DOHH2 (cell line): ENCODE results near the gene TSC2.

Source experiments
- H3F3A ChIP-seq: fragments of 200-600 bp; sonication (generic), shearing (Covaris generic); 2 replicates; pipeline ENCODE4 v1.6.0; 2016; ENCODE audit warnings: antibody characterized with exemption, mild to moderate bottlenecking; ENCODE audit not compliant: control insufficient read depth, insufficient read depth
- H3K27ac ChIP-seq: fragments of 200-600 bp; sonication (generic); 2 replicates; pipeline ENCODE4 v1.5.1; 2014; ENCODE audit warnings: low read depth, mild to moderate bottlenecking, low read length, moderate library complexity
- H3K27me3 ChIP-seq: fragments of 200-600 bp; sonication (generic); 2 replicates; pipeline ENCODE4 v1.6.1; 2014; ENCODE audit warnings: mild to moderate bottlenecking, low read length, mixed read lengths; ENCODE audit not compliant: control insufficient read depth
- H3K36me3 ChIP-seq: fragments of 200-600 bp; sonication (generic); 2 replicates; pipeline ENCODE4 v1.6.1; 2014; ENCODE audit warnings: mild to moderate bottlenecking, low read length, moderate library complexity, mixed read lengths; ENCODE audit not compliant: control insufficient read depth
- H3K4me1 ChIP-seq: fragments of 200-600 bp; sonication (generic); 2 replicates; pipeline ENCODE4 v1.6.1; 2014; ENCODE audit warnings: mild to moderate bottlenecking, low read length, mixed read lengths; ENCODE audit not compliant: control insufficient read depth
- H3K4me2 ChIP-seq: fragments of 200-600 bp; sonication (generic); 2 replicates; pipeline ENCODE4 v1.6.0; 2014; ENCODE audit warnings: mild to moderate bottlenecking, low read length, moderate library complexity
- H3K4me3 ChIP-seq: fragments of 200-600 bp; sonication (generic); 2 replicates; pipeline ENCODE4 v1.5.1; 2014; ENCODE audit warnings: mild to moderate bottlenecking, low read length, mixed read lengths
- H3K79me2 ChIP-seq: fragments of 200-600 bp; sonication (generic); 2 replicates; pipeline ENCODE4 v1.6.1; 2014; ENCODE audit warnings: mild to moderate bottlenecking, low read length, mixed read lengths; ENCODE audit not compliant: control insufficient read depth
- H3K9me2 ChIP-seq: fragments of 200-600 bp; sonication (generic); replicated peaks from 2 replicates; pipeline ENCODE4 v1.6.1; 2014; ENCODE audit warnings: mild to moderate bottlenecking, low read length, mixed read lengths; ENCODE audit not compliant: control insufficient read depth
- H3K9me3 ChIP-seq: fragments of 200-600 bp; sonication (generic); 2 replicates; pipeline ENCODE4 v1.6.1; 2014; ENCODE audit warnings: antibody characterized with exemption, low read length, mixed read lengths; ENCODE audit not compliant: control insufficient read depth, insufficient read depth
- H4K20me1 ChIP-seq: fragments of 200-600 bp; sonication (generic); 2 replicates; pipeline ENCODE4 v1.6.0; 2014; ENCODE audit warnings: low read depth, mild to moderate bottlenecking, antibody characterized with exemption, low read length, moderate library complexity; ENCODE audit not compliant: control insufficient read depth, insufficient read depth
- CTCF ChIP-seq: fragments of 200-600 bp; sonication (generic); IDR thresholded peaks from one replicate; pipeline ENCODE4 v1.5.1; 2014; ENCODE audit warnings: antibody characterized with exemption, mild to moderate bottlenecking, low read depth, low read length; ENCODE audit not compliant: poor library complexity, severe bottlenecking
- EZH2phosphoT487 ChIP-seq: fragments of 200-600 bp; sonication (generic); IDR thresholded peaks from 2 replicates; pipeline ENCODE4 v1.6.1; 2017; ENCODE audit warnings: borderline replicate concordance, mild to moderate bottlenecking, antibody characterized with exemption, low read length, moderate library complexity, mixed read lengths

TSC2 gene

GRCh38 chr16:2030036-2030435 is 17.7 kb upstream of the TSC2 start:
- peaks cover 7% of the 10 kb centered on the region; the same call in 1 of the 2 replicates for H3K4me1 ChIP-seq
- H3K9me3 ChIP-seq = no peaks in the 10 kb centered on the region
- TF ChIP-seq EZH2phosphoT487 (no peak), CTCF (no peak)
- H3F3A ChIP-seq = no peaks in the 10 kb centered on the region
- H3K4me3 ChIP-seq = no peak overlapping the region
- no peaks in the 10 kb centered on the region for H3K79me2 ChIP-seq
- H3K27me3 ChIP-seq = peaks cover 62% of the 10 kb centered on the region
- H3K9me2 ChIP-seq = no peaks in the 10 kb centered on the region
- H3K27ac ChIP-seq = no peak overlapping the region
- H4K20me1 ChIP-seq = no peaks in the 10 kb centered on the region; the same call in 1 of the 2 replicates
- H3K4me2 ChIP-seq = no peak overlapping the region
- no peaks in the 10 kb centered on the region for H3K36me3 ChIP-seq

GRCh38 chr16:2031081-2031577 is 16.7 kb upstream of the TSC2 start:
- Histone ChIP-seq H3K27me3 (peaks cover 52% of the 10 kb centered on the region), H3K27ac (no peak overlapping the region), H3K79me2 (no peaks in the 10 kb centered on the region), H3K4me3 (no peak overlapping the region), H3K36me3 (no peaks in the 10 kb centered on the region), H3K4me1 (peaks cover 7% of the 10 kb centered on the region; the same call in 1 of the 2 replicates), H3K9me3 (no peaks in the 10 kb centered on the region), H3K4me2 (no peak overlapping the region), H3K9me2 (no peaks in the 10 kb centered on the region), H4K20me1 (no peaks in the 10 kb centered on the region; the same call in 1 of the 2 replicates), H3F3A (no peaks in the 10 kb centered on the region)
- no peak for TF ChIP-seq CTCF
- no peak for TF ChIP-seq EZH2phosphoT487

- no peak overlapping the region for H3K27ac ChIP-seq
- H4K20me1 ChIP-seq = no peaks in the 10 kb centered on the region; the same call in 1 of the 2 replicates
- no peaks in the 10 kb centered on the region for H3K9me2 ChIP-seq
- H3K9me3 ChIP-seq = no peaks in the 10 kb centered on the region
- peaks cover 42% of the 10 kb centered on the region for H3K27me3 ChIP-seq
- peaks cover 2% of the 10 kb centered on the region; the same call in 1 of the 2 replicates for H3K4me1 ChIP-seq
- H3K79me2 ChIP-seq = no peaks in the 10 kb centered on the region
- H3K4me2 ChIP-seq = no peak overlapping the region
- no peaks in the 10 kb centered on the region for H3K36me3 ChIP-seq
- H3K4me3 ChIP-seq = no peak overlapping the region
- TF ChIP-seq EZH2phosphoT487 (no peak), CTCF (no peak)
- no peaks in the 10 kb centered on the region for H3F3A ChIP-seq
Observed at GRCh38 chr16:2032285-2033056, 15.3 kb upstream of the TSC2 start.
